Muscle of arm (tissue), 12 donors: Measurements from ENCODE around the gene STAT6. TPM values are rescaled to one million over a fixed set of nuclear protein-coding genes. Genes with fewer than 3 reads are reported as not detected.

Experiments
- DNase-seq: peaks from one replicate; pipeline ENCODE4 v3.0.0-alpha.2; 2013
- polyA plus RNA-seq, 12 donors: library from polyadenylated mRNA; unstranded; fragments of 120-200 nt; gene quantifications; one replicate each; pipeline ENCODE4 v1.2.1, GENCODE V29; 2013; ENCODE audit not compliant: insufficient read length in 12 of 12

STAT6 gene
- polyA plus RNA-seq, 12 donors, result 24.1 to 145 (median 40.5) TPM; not detected in 1

DNA sequence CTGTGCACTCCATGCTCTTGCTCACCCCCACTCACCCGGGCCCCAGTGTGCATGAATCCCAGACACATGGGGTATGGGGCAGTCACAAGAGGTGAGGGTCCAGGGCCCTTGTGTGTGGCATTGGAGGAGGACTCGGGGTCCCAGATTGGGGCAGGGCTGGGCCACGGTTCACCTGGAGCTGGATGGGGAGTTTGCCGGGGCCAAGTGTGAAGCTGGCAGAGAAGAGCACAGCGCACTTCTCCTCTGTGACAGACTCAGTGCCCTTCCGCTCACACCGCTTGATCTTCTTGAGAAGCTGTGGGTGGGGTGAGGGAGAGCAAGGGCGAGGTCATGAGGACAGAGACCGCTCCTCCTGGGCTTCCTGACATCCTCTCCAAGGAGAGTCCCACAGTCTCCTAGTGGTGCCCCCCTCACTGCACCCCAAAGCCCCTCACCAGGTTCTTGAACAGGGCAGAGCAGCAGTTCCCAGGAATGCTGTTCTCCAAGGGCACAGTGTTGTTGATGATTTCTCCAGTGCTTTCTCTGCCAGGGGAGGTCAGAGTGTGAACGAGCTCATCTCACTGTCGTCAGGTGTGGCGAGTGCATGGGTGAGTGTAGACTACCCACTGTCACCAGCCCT, 6.8 kb downstream of the STAT6 start:
- no peak for DNase-seq

- DNase-seq, result no peak
Measured at GRCh38 chr12:57103856-57104255, 7.3 kb downstream of the STAT6 start.

- DNase-seq, result no peak
Measured at GRCh38 chr12:57101892-57102695, 9.1 kb downstream of the STAT6 start.

DNA sequence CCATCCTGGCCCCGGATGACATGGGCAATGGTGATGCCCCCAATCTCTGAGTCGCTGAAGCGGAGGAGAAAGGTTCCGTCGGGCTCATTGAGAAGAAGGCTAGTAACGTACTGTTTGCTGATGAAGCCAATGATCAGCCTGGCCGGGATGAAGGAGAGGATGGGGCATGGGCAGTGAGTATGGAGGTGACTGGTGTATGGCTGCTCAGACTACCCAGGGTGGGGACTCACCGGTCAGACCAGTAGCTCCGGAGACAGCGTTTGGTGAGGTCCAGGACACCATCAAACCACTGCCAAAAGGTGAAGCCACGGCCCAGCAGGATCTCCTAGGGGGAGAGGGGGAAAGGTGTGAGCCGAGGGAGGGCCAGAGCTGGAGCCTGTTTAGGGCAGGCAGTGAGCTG, 11.4 kb downstream of the STAT6 start:
- DNase-seq, result no peak

DNA sequence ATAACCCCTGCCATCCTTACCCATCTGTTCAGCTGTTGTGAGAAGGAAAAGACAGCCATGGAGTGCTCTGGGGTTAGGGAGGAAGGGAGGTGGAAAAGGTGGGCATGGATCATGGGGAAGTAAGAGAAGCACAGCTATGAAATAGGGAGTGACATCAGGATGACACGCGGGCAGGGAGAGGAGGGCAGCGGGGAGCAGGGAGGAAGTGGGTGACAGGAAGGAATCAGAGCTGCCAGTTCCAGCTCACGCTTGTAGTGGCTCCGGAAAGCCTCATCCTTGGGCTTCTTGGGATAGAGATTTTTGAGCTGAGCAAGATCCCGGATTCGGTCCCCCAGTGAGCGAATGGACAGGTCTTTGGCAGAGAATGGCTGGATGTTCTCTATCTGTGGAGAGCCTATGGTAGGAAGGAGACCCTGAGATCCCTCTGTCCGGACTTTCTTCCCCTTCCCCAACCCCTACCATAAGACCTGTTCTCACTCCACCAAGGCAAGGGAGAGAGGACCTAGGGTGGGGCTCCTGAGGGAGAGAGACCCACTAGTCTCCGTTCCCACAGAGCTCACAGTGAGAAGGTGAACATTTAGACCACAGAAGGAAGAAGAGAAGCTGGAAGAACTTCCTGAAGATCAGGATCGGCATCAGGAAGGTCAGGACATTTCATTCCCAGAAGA, 12.0 kb downstream of the STAT6 start:
- DNase-seq, result no peak

- no peak for DNase-seq
Measured at GRCh38 chr12:57098546-57098945, 12.6 kb downstream of the STAT6 start.

DNA sequence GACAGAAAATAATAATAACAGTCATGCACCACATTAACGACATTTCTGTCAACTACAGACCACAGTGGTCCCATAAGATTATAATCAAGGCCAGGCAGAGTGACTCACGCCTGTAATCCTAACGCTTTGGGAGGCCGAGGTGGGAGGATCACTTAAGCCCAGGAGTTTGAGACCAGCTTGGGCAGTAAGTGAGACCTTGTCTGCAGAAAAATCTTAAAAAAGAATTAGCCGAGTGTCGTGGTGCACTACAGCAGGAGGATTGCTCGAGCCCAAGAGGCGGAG, 13.7 kb downstream of the STAT6 start:
- no peak for DNase-seq

DNA sequence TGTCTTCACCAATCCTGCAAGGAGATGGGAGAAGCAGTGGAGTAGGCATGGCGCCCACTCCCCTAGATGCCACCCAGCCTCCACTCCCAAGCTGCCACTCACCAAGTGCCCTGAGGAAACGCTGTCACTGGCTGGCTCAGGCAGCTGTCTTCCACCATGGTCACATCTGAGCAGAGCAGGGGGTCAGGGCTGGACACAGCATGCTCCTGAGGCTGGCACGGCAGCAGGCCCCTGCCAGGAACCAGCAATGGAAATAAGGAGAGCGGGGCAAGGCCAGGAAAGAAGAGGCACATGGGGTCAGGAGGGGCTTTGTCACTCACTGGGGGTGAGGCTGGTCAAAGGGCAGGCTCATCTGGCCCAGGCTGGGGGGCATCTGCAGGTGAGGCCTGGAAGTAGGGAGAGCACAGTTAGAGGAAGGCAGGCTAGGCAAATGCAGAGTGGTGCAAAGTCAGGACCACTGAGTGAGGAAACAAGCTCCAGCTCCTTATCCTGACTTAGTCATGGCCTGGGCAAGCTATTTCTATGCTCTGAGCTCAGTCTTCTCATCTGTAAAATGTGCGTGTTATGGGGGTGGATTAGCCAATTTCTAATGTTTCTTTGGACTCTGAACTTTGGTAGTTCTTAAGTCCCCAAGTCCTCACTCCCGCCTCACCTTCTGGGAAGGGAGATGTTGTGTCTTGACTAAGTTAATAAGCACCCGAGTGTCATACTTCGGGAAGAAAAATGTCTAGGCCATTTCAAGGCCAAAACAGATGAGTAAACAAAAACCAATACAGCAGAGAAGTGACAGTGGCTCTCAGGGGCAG, 14.2 kb downstream of the STAT6 start:
- no peak for DNase-seq

DNA sequence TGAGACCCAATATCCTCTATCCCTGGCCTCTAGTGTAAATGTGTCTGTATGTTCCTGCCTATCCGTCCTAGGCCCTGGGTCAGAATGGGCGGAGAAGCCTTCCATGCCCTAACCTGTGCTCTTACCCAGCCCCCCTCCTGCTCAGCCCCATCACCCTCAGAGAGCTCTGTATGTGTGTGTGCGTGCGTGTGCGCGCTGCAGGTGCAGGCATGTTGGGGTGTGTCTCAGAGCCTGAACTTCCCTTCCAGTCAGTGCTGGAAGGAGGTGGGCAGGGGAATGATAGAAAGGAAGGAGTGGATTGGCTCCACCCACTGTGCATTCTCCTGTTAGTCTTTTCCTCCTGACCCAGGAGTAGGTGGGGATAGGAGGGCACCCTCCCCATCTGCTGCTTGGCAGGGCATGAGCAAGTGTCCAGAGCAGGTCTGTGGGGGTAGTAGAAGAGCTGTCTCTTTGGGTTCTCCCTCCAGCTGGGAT, 15.0 kb downstream of the STAT6 start:
- no peak for DNase-seq

- DNase-seq, result no peak
Measured at GRCh38 chr12:57095440-57095839, 15.7 kb downstream of the STAT6 start.

DNA sequence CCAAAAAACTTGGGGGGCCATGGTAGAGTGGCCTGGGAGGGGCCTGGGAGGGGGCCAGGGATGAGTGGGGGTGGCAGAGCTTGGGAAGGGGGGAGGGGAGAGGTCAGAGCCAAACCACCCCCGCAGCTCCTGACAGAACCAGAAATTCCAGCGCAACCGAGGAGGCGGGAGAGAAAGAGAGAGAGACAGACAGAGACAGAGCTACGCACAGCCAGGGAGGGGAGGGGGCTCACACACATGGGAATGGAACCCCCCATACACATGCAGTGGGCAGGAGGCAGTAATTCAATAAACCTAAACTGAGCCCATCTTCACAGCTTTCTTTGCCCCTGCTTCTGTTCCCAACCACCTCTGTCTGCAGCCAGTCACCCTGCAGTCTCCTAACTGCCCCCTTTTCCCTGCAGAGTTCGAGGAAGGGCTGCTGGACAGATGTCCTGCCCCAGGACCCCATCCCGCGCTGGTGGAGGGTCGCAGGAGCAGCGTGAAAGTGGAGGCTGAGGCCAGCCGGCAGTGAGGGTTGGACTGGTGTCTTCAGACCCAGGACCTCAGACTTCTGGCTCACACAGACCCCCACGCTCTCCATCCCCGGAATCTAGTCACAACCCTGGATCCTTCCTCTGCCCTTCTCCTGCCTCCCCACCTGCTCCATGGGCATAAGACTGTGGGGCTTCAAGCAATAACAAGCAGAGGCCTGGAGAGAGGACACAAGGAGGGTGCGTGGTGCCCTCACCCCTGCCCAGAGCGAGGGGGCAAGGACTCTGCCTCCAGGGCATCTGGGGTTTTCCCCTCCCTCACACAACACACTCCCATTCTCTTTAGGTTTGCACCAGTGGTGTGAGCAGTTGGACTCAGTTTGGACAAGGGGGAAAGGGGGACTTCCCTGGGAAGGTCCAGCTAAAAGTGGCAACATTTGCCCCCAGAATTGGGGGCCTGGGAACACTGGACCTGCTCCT, 16.7 kb downstream of the STAT6 start:
- no peak for DNase-seq

DNA sequence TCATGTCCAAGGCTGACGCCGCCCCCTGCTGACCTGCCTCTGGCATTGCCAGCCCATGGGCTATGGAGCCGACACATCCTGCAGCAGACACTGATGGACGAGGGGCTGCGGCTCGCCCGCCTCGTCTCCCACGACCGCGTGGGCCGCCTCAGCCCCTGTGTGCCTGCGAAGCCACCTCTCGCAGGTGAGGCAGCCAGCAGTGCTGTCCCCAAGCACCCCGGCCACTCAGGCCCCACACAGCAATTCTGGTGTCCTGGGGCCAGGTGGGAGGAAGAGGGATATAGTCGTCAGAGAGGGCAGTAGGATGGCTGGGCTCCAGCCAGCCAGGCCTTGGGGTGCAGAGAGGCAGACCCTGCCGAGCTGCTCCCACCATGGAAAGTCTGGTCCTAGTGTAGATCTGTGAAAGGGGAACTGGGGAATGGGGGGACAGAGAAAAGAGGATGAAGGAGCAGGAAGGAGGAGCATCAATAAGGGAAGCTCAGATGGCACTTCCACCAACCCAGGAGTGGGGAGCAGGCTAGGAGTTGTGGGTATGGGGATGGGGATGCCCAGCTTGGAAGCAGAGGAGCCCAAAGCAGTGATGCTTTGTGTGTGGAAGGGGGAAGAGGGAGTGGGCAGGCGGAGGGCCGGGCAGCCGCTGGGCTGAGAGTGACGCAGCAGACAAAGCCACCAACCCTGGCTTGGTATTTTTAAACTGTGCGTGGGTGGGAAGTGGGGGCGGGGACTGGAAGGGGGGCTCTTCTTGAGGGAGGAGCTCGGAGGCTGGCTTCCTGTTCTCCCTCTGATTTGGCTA, 17.6 kb downstream of the STAT6 start:
- DNase-seq, result peak; percentile 65

- no peak for DNase-seq
Measured at GRCh38 chr12:57092876-57093414, 18.2 kb downstream of the STAT6 start.

- DNase-seq, result no peak
Measured at GRCh38 chr12:57092529-57092862, 18.7 kb downstream of the STAT6 start.

GRCh38 chr12:57091638-57092528, 19.3 kb downstream of the STAT6 start:
- no peak for DNase-seq

- no peak for DNase-seq
Measured at GRCh38 chr12:57090924-57091637, 20.1 kb downstream of the STAT6 start.

DNA sequence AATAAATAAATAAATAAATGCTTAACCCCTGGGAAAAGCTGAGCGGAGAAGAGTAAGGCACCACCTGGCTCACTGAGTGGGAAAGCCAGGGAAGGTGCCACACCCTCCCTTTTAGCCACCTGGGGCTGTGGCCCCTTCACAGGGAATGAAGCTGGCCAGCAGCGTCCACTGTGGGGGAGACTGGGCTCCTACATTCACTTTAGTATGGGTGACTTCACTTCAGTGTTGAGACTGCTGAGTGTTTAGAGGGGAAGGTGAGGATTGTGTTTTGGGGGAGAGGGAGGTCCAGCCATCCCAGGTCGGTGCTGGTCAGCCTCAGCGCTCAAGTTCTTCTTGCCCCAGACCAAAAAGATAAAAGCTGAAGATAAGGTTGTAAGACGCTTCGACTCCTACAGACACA, 20.7 kb downstream of the STAT6 start:
- DNase-seq, result no peak
